WTC11 (cell line): ENCODE data around the gene GALNT18.

Experiments used
- SOX15 ChIP-seq: fragments of 250-450 bp; sonication (Bioruptor Pico); IDR thresholded peaks from 2 replicates; pipeline ENCODE4 v1.9.0; 2021; ENCODE audit warnings: mild to moderate bottlenecking
- ZNF416 ChIP-seq: fragments of 250-450 bp; sonication (Bioruptor Pico); IDR thresholded peaks from 2 replicates; pipeline ENCODE4 v1.9.0; 2021; ENCODE audit warnings: mild to moderate bottlenecking, inconsistent platforms
- TF ChIP-seq, protein P1 (sequence below): fragments of 200-600 bp; IDR thresholded peaks from 2 replicates; pipeline ENCODE4 v1.8.0; 2022; ENCODE audit warnings: antibody characterized with exemption
- TF ChIP-seq, protein P2 (sequence below): sonication (generic); formaldehyde crosslinking; conservative IDR thresholded peaks from 2 replicates; pipeline ENCODE4 v1.8.1; 2022; ENCODE audit warnings: mild to moderate bottlenecking, missing genetic modification reagents
- TF ChIP-seq, protein P3 (sequence below): sonication (generic); formaldehyde crosslinking; IDR thresholded peaks from 2 replicates; pipeline ENCODE4 v1.8.0; 2022; ENCODE audit warnings: mild to moderate bottlenecking, missing genetic modification reagents

DNA sequence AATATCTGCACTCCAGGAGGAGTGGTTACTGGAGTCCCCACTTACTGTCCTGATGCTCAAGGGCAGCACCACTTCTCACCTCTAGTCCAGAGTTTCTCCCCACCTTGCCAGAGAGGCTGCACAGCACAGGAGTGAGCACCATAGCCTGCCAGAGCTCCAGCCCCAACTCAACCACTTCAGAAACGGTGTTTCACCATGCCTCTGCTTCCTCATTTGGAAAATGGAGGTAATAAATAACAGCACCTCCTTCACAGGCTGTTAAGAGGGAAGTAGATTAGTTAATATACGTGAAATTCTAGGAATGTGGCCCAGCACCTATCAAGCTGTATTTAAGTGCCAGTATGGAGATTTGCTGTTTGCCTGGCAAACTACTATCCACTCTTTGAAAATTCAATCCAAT lies 63.0 kb downstream of the GALNT18 start:
- TF ChIP-seq, protein P1, sequence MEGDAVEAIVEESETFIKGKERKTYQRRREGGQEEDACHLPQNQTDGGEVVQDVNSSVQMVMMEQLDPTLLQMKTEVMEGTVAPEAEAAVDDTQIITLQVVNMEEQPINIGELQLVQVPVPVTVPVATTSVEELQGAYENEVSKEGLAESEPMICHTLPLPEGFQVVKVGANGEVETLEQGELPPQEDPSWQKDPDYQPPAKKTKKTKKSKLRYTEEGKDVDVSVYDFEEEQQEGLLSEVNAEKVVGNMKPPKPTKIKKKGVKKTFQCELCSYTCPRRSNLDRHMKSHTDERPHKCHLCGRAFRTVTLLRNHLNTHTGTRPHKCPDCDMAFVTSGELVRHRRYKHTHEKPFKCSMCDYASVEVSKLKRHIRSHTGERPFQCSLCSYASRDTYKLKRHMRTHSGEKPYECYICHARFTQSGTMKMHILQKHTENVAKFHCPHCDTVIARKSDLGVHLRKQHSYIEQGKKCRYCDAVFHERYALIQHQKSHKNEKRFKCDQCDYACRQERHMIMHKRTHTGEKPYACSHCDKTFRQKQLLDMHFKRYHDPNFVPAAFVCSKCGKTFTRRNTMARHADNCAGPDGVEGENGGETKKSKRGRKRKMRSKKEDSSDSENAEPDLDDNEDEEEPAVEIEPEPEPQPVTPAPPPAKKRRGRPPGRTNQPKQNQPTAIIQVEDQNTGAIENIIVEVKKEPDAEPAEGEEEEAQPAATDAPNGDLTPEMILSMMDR: no peak
- TF ChIP-seq, protein P2, sequence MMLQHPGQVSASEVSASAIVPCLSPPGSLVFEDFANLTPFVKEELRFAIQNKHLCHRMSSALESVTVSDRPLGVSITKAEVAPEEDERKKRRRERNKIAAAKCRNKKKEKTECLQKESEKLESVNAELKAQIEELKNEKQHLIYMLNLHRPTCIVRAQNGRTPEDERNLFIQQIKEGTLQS (CRISPR knock-in tag): no peak
- TF ChIP-seq ZNF416 (CRISPR knock-in tag) (no peak), SOX15 (CRISPR knock-in tag) (no peak)
- TF ChIP-seq, protein P3, sequence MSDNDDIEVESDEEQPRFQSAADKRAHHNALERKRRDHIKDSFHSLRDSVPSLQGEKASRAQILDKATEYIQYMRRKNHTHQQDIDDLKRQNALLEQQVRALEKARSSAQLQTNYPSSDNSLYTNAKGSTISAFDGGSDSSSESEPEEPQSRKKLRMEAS (CRISPR knock-in tag): no peak
